ENCODE results near the gene CASZ1.

Gene CASZ1

GRCh38 chr1:10662090-10662688 lies 134.3 kb downstream of the CASZ1 start:
- Histone ChIP-seq H3K4me3 (ENCODE audit: low read depth, low read length) (no peak overlapping the region), H3K27me3 (ENCODE audit: control insufficient read depth, insufficient read depth, low read length) (no peaks in the 10 kb centered on the region), H3K9me3 (ENCODE audit: control insufficient read depth, insufficient read depth, low read length) (no peaks in the 10 kb centered on the region), H3K4me1 (ENCODE audit: control insufficient read depth, insufficient read depth, low read length) (no peaks in the 10 kb centered on the region), H3K9ac (ENCODE audit: low read depth, low read length) (no peak overlapping the region), H3K36me3 (ENCODE audit: control insufficient read depth, insufficient read depth, low read length) (peaks cover 7% of the 10 kb centered on the region)

GRCh38 chr1:10661453-10661852 lies 135.0 kb downstream of the CASZ1 start:
- Histone ChIP-seq H3K27me3 (ENCODE audit: control insufficient read depth, insufficient read depth, low read length) (no peaks in the 10 kb centered on the region), H3K36me3 (ENCODE audit: control insufficient read depth, insufficient read depth, low read length) (peaks cover 7% of the 10 kb centered on the region), H3K4me3 (ENCODE audit: low read depth, low read length) (no peak overlapping the region), H3K9me3 (ENCODE audit: control insufficient read depth, insufficient read depth, low read length) (no peaks in the 10 kb centered on the region), H3K9ac (ENCODE audit: low read depth, low read length) (no peak overlapping the region), H3K4me1 (ENCODE audit: control insufficient read depth, insufficient read depth, low read length) (no peaks in the 10 kb centered on the region)

GRCh38 chr1:10659646-10660540 lies 136.6 kb downstream of the CASZ1 start:
- Histone ChIP-seq H3K36me3 (ENCODE audit: control insufficient read depth, insufficient read depth, low read length) (peaks cover 7% of the 10 kb centered on the region), H3K27me3 (ENCODE audit: control insufficient read depth, insufficient read depth, low read length) (no peaks in the 10 kb centered on the region), H3K9me3 (ENCODE audit: control insufficient read depth, insufficient read depth, low read length) (no peaks in the 10 kb centered on the region), H3K4me1 (ENCODE audit: control insufficient read depth, insufficient read depth, low read length) (no peaks in the 10 kb centered on the region), H3K9ac (ENCODE audit: low read depth, low read length) (no peak overlapping the region), H3K4me3 (ENCODE audit: low read depth, low read length) (no peak overlapping the region)

GRCh38 chr1:10659218-10659617 lies 137.2 kb downstream of the CASZ1 start:
- Histone ChIP-seq H3K9ac (ENCODE audit: low read depth, low read length) (no peak overlapping the region), H3K9me3 (ENCODE audit: control insufficient read depth, insufficient read depth, low read length) (no peaks in the 10 kb centered on the region), H3K4me1 (ENCODE audit: control insufficient read depth, insufficient read depth, low read length) (no peaks in the 10 kb centered on the region), H3K27me3 (ENCODE audit: control insufficient read depth, insufficient read depth, low read length) (no peaks in the 10 kb centered on the region), H3K4me3 (ENCODE audit: low read depth, low read length) (no peak overlapping the region), H3K36me3 (ENCODE audit: control insufficient read depth, insufficient read depth, low read length) (peaks cover 7% of the 10 kb centered on the region)

- Histone ChIP-seq H3K27me3 (ENCODE audit: control insufficient read depth, insufficient read depth, low read length) (no peaks in the 10 kb centered on the region), H3K36me3 (ENCODE audit: control insufficient read depth, insufficient read depth, low read length) (peaks cover 7% of the 10 kb centered on the region), H3K9me3 (ENCODE audit: control insufficient read depth, insufficient read depth, low read length) (no peaks in the 10 kb centered on the region), H3K4me1 (ENCODE audit: control insufficient read depth, insufficient read depth, low read length) (no peaks in the 10 kb centered on the region), H3K9ac (ENCODE audit: low read depth, low read length) (no peak overlapping the region), H3K4me3 (ENCODE audit: low read depth, low read length) (no peak overlapping the region)
Measured at GRCh38 chr1:10658396-10659066, 137.9 kb downstream of the CASZ1 start.

GRCh38 chr1:10657088-10657847 lies 139.2 kb downstream of the CASZ1 start:
- no peaks in the 10 kb centered on the region for H3K4me1 ChIP-seq (ENCODE audit: control insufficient read depth, insufficient read depth, low read length)
- peaks cover 7% of the 10 kb centered on the region for H3K36me3 ChIP-seq (ENCODE audit: control insufficient read depth, insufficient read depth, low read length)
- H3K9me3 ChIP-seq (ENCODE audit: control insufficient read depth, insufficient read depth, low read length), result no peaks in the 10 kb centered on the region
- no peak overlapping the region for H3K9ac ChIP-seq (ENCODE audit: low read depth, low read length)
- no peaks in the 10 kb centered on the region for H3K27me3 ChIP-seq (ENCODE audit: control insufficient read depth, insufficient read depth, low read length)
- H3K4me3 ChIP-seq (ENCODE audit: low read depth, low read length), result no peak overlapping the region

- no peak overlapping the region for H3K9ac ChIP-seq (ENCODE audit: low read depth, low read length)
- H3K4me3 ChIP-seq (ENCODE audit: low read depth, low read length), result no peak overlapping the region
- no peaks in the 10 kb centered on the region for H3K4me1 ChIP-seq (ENCODE audit: control insufficient read depth, insufficient read depth, low read length)
- H3K9me3 ChIP-seq (ENCODE audit: control insufficient read depth, insufficient read depth, low read length), result no peaks in the 10 kb centered on the region
- no peaks in the 10 kb centered on the region for H3K27me3 ChIP-seq (ENCODE audit: control insufficient read depth, insufficient read depth, low read length)
- peaks cover 7% of the 10 kb centered on the region for H3K36me3 ChIP-seq (ENCODE audit: control insufficient read depth, insufficient read depth, low read length)
Measured at GRCh38 chr1:10656431-10656830, 140.0 kb downstream of the CASZ1 start.

- Histone ChIP-seq H3K27me3 (ENCODE audit: control insufficient read depth, insufficient read depth, low read length) (peaks cover 3% of the 10 kb centered on the region), H3K9me3 (ENCODE audit: control insufficient read depth, insufficient read depth, low read length) (no peaks in the 10 kb centered on the region), H3K4me1 (ENCODE audit: control insufficient read depth, insufficient read depth, low read length) (no peaks in the 10 kb centered on the region), H3K4me3 (ENCODE audit: low read depth, low read length) (no peak overlapping the region), H3K9ac (ENCODE audit: low read depth, low read length) (no peak overlapping the region), H3K36me3 (ENCODE audit: control insufficient read depth, insufficient read depth, low read length) (peaks cover 7% of the 10 kb centered on the region)
Measured at GRCh38 chr1:10655002-10655401, 141.4 kb downstream of the CASZ1 start.

GRCh38 chr1:10653370-10654125 lies 142.9 kb downstream of the CASZ1 start:
- peaks cover 3% of the 10 kb centered on the region for H3K27me3 ChIP-seq (ENCODE audit: control insufficient read depth, insufficient read depth, low read length)
- H3K4me3 ChIP-seq (ENCODE audit: low read depth, low read length), result no peak overlapping the region
- H3K9ac ChIP-seq (ENCODE audit: low read depth, low read length), result no peak overlapping the region

GRCh38 chr1:10652626-10653025 lies 143.8 kb downstream of the CASZ1 start:
- H3K4me1 ChIP-seq (ENCODE audit: control insufficient read depth, insufficient read depth, low read length), result no peaks in the 10 kb centered on the region
- H3K9me3 ChIP-seq (ENCODE audit: control insufficient read depth, insufficient read depth, low read length), result no peaks in the 10 kb centered on the region
- peaks cover 3% of the 10 kb centered on the region for H3K36me3 ChIP-seq (ENCODE audit: control insufficient read depth, insufficient read depth, low read length)
- peaks cover 3% of the 10 kb centered on the region for H3K27me3 ChIP-seq (ENCODE audit: control insufficient read depth, insufficient read depth, low read length)
- H3K4me3 ChIP-seq (ENCODE audit: low read depth, low read length), result no peak overlapping the region
- no peak overlapping the region for H3K9ac ChIP-seq (ENCODE audit: low read depth, low read length)

More at GRCh38 chr1:10653370-10654125, 142.9 kb downstream of the CASZ1 start:
- peaks cover 3% of the 10 kb centered on the region for H3K36me3 ChIP-seq (ENCODE audit: control insufficient read depth, insufficient read depth, low read length)
- H3K4me1 ChIP-seq (ENCODE audit: control insufficient read depth, insufficient read depth, low read length), result no peaks in the 10 kb centered on the region
- H3K9me3 ChIP-seq (ENCODE audit: control insufficient read depth, insufficient read depth, low read length), result no peaks in the 10 kb centered on the region

- Histone ChIP-seq H3K4me3 (ENCODE audit: low read depth, low read length) (no peak overlapping the region), H3K4me1 (ENCODE audit: control insufficient read depth, insufficient read depth, low read length) (no peaks in the 10 kb centered on the region), H3K9ac (ENCODE audit: low read depth, low read length) (no peak overlapping the region), H3K9me3 (ENCODE audit: control insufficient read depth, insufficient read depth, low read length) (no peaks in the 10 kb centered on the region), H3K36me3 (ENCODE audit: control insufficient read depth, insufficient read depth, low read length) (peaks cover 3% of the 10 kb centered on the region), H3K27me3 (ENCODE audit: control insufficient read depth, insufficient read depth, low read length) (peaks cover 3% of the 10 kb centered on the region)
Measured at GRCh38 chr1:10651793-10652192, 144.7 kb downstream of the CASZ1 start.

All from iPS-15b (cell line).